ENCODE measurements around the gene PTTG1IP2.
A peak's percentile ranks its signal among the peaks of the same experiment; 100 is the strongest.

Gene PTTG1IP2

GRCh38 chr7:90518630-90519029 lies 49.2 kb downstream of the PTTG1IP2 start:
- TF ChIP-seq TAF1 (IDR thresholded peaks at IDR 0.05; ENCODE audit: low read depth) (no peak), TCF12 (IDR thresholded peaks at IDR 0.05; ENCODE audit: low read depth) (no peak), CREB1 (IDR thresholded peaks at IDR 0.05; ENCODE audit: low read depth) (no peak), REST (IDR thresholded peaks at IDR 0.05; ENCODE audit: low read depth) (no peak), CEBPB (IDR thresholded peaks at IDR 0.05) (no peak), FOXM1 (IDR thresholded peaks at IDR 0.05; ENCODE audit: borderline replicate concordance, low read depth) (no peak), USF1 (IDR thresholded peaks at IDR 0.05) (no peak), MAX (IDR thresholded peaks at IDR 0.05) (no peak), ZBTB7A (IDR thresholded peaks at IDR 0.05; ENCODE audit: low read depth) (no peak), RAD21 (IDR thresholded peaks at IDR 0.05; ENCODE audit: low read depth) (no peak)

- TF ChIP-seq RAD21 (IDR thresholded peaks at IDR 0.05; ENCODE audit: low read depth) (peak; percentile 39), TCF12 (IDR thresholded peaks at IDR 0.05; ENCODE audit: low read depth) (no peak)
These were observed 51.0 kb downstream of the PTTG1IP2 start for GRCh38 chr7:90520484-90520883.

GRCh38 chr7:90530263-90530662 lies 60.8 kb downstream of the PTTG1IP2 start:
- no peak for TF ChIP-seq FOXM1 (IDR thresholded peaks at IDR 0.05; ENCODE audit: borderline replicate concordance, low read depth)
- no peak for TF ChIP-seq USF1 (IDR thresholded peaks at IDR 0.05)
- no peak for TF ChIP-seq EP300 (IDR thresholded peaks at IDR 0.05; ENCODE audit: borderline replicate concordance)
- TF ChIP-seq CREB1 (IDR thresholded peaks at IDR 0.05; ENCODE audit: low read depth), result no peak
- no peak for TF ChIP-seq ZBTB7A (IDR thresholded peaks at IDR 0.05; ENCODE audit: low read depth)
- no peak for TF ChIP-seq REST (IDR thresholded peaks at IDR 0.05; ENCODE audit: low read depth)
- TF ChIP-seq EGR1 (IDR thresholded peaks at IDR 0.05), result no peak

GRCh38 chr7:90532231-90532929 lies 62.9 kb downstream of the PTTG1IP2 start:
- TF ChIP-seq EP300 (IDR thresholded peaks at IDR 0.05; ENCODE audit: borderline replicate concordance), result no peak
- TF ChIP-seq FOXM1 (IDR thresholded peaks at IDR 0.05; ENCODE audit: borderline replicate concordance, low read depth), result no peak
- TF ChIP-seq USF1 (IDR thresholded peaks at IDR 0.05), result no peak
- TF ChIP-seq CREB1 (IDR thresholded peaks at IDR 0.05; ENCODE audit: low read depth), result no peak
- no peak for TF ChIP-seq EGR1 (IDR thresholded peaks at IDR 0.05)
- TF ChIP-seq MAX (IDR thresholded peaks at IDR 0.05), result no peak
- no peak for TF ChIP-seq ZBTB7A (IDR thresholded peaks at IDR 0.05; ENCODE audit: low read depth)
- TF ChIP-seq YY1 (IDR thresholded peaks at IDR 0.05; ENCODE audit: low read depth), result no peak
- TF ChIP-seq NFIC (IDR thresholded peaks at IDR 0.05), result no peak
- TF ChIP-seq TCF12 (IDR thresholded peaks at IDR 0.05; ENCODE audit: low read depth), result no peak
- no peak for TF ChIP-seq CEBPB (IDR thresholded peaks at IDR 0.05)
- TF ChIP-seq RAD21 (IDR thresholded peaks at IDR 0.05; ENCODE audit: low read depth), result no peak
- no peak for TF ChIP-seq TAF1 (IDR thresholded peaks at IDR 0.05; ENCODE audit: low read depth)
- TF ChIP-seq TEAD4 (IDR thresholded peaks at IDR 0.05), result no peak
- TF ChIP-seq REST (IDR thresholded peaks at IDR 0.05; ENCODE audit: low read depth), result no peak
